HG03432 (cell line): ENCODE data around the gene SLC35E1.

Experiments
- ATAC-seq: cut with Tn5 transposase; IDR thresholded peaks from one replicate; pipeline ENCODE4 v1.9.1; 2021; ENCODE audit warnings: mild to moderate bottlenecking, moderate library complexity; ENCODE audit not compliant: unreplicated experiment

SLC35E1 gene

DNA sequence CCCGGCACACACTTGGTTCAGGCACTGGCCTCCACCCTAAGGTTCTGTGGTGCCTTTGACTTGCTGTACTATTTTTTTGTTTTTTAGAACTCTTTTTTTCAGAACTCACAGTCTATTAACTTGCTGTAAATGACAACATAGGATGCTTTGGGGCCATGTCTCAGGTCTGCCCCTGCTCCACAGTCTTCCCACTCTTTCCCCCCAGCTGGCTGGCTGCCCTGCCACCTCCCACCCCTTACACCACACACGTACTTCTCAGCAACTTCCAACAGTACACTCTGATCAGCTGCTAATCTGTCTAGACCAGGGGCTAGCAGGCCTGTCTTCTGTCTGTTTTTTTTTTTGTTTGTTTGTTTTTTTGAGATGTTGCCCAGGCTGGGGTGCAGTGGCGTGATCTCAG is 67.9 kb downstream of the SLC35E1 start:
- ATAC-seq = no peak
